Adrenal gland (tissue), 19 donors: ENCODE results near the gene OR7C1. TPM values are rescaled to one million over a fixed set of nuclear protein-coding genes. Genes with fewer than 3 reads are reported as not detected.

ENCODE experiments used
- DNase-seq, 7 donors: peaks; one replicate each; pipeline ENCODE4 v3.0.0-alpha.2; 2019 to 2020
- H3K27ac ChIP-seq, 5 donors: fragments of 200-600 bp; sonication (generic) in 4 of 5; 1 replicate in 3 of 5; 2 replicates in 2 of 5; pipeline versions ENCODE4 v1.5.1 to v1.8.0; 2016 to 2020; ENCODE audit warnings: mild to moderate bottlenecking in 1 of 5
- H3K27me3 ChIP-seq: fragments of 200-600 bp; 2 replicates; pipeline ENCODE4 v1.8.0; 2021
- H3K36me3 ChIP-seq, 2 donors: fragments of 200-600 bp; replicated peaks in 1 of 2; 1 replicate in 1 of 2; 2 replicates in 1 of 2; pipeline versions ENCODE4 v1.5.1 to v1.8.0; 2018 to 2022
- H3K4me1 ChIP-seq, 2 donors: fragments of 200-600 bp; replicated peaks in 1 of 2; 1 replicate in 1 of 2; 2 replicates in 1 of 2; pipeline versions ENCODE4 v1.5.1 to v1.8.0; 2018 to 2021
- H3K4me3 ChIP-seq, 4 donors: fragments of 200-600 bp; sonication (generic) in 3 of 4; one replicate each; pipeline ENCODE4 v1.5.1; 2016 to 2018
- H3K9me3 ChIP-seq, 3 donors: fragments of 200-600 bp; sonication (generic) in 1 of 3; replicated peaks in 1 of 3; 1 replicate in 2 of 3; 2 replicates in 1 of 3; pipeline versions ENCODE4 v1.5.1 to v1.8.0; 2016 to 2021
- CTCF ChIP-seq, 6 experiments: fragments of 450-650 bp in 4 of 6; fragments of 200-600 bp in 2 of 6; sonication (generic) in 1 of 6; IDR thresholded peaks; 1 replicate in 5 of 6; 2 replicates in 1 of 6; pipeline versions ENCODE4 v1.5.1 to v1.8.0; 2016 to 2021; ENCODE audit warnings: antibody characterized with exemption in 6 of 6, mild to moderate bottlenecking in 2 of 6, moderate library complexity in 1 of 6
- POLR2A ChIP-seq, 2 donors: fragments of 450-650 bp; IDR thresholded peaks; one replicate each; pipeline ENCODE4 v1.6.1; 2017; ENCODE audit warnings: antibody characterized with exemption in 2 of 2, mild to moderate bottlenecking in 2 of 2, moderate library complexity in 1 of 2
- WGBS, 4 donors: extraction: QIAGEN DNeasy Blood & Tissue Kit in 2 of 4; methylation state at CpG; one replicate each; pipeline versions ENCODE4 v1.1.5 to v1.1.7; 2013 to 2017; 5-methylcytosine and 5-hydroxymethylcytosine counted together
- intact Hi-C, 2 donors: fragments of 100-400 bp; cut with DNase I; formaldehyde crosslinking; loops; one replicate each; pipeline versions ENCODE4 v1.14.1 to v1.15.0; 2022 to 2023
- long read RNA-seq, 10 donors: library from polyadenylated mRNA in 3 of 10; unstranded in 2 of 10; stranded (forward) in 1 of 10; transcript quantifications; one replicate each; pipeline ENCODE4 v2.0.0 and lab custom pipeline, GENCODE V29; 2021 to 2026
- polyA plus RNA-seq, 3 donors: library from polyadenylated mRNA; stranded (reverse); fragments of 200-250 nt in 2 of 3; fragments of 350-450 nt in 1 of 3; fragmentation: Illumina TruSeq in 1 of 3; extraction: RNeasy Lipid Tissue Mini Kit (QIAGEN cat#74804) in 1 of 3; gene quantifications; one replicate each; pipeline ENCODE4 v1.2.3, GENCODE V29; 2013 to 2014
- total RNA-seq, 9 donors: library from RNA; depleted of rRNA in 4 of 9; stranded (reverse); fragments of >200 nt in 4 of 9; fragments of 120-200 nt in 1 of 9; fragmentation: NEBNext Ultra II Directional in 1 of 9; extraction: Animal tissue kit (Norgen Biotek cat#: 25700) in 1 of 9; gene quantifications; one replicate each; pipeline versions ENCODE4 v1.1.0 to v1.2.4, GENCODE V29; 2013 to 2023
- donor health status: healthy with polysubstance abuse.
- donor health status: Bipolar disorder and iron deficiency.
- donor health status: DM: yes; HTN: yes; CAD: no.
- donor health status: DM: no; HTN: no; CAD: no.
- donor health status: DM: no; HTN: no; CAD: no.
- donor health status: DM: yes; HTN: yes; CAD: no.

The OR7C1 gene
- total RNA-seq (1 to 10 TPM in 5 of 9 donors, under 1 TPM in 4; 0.74 to 4.7 (median 1.5) TPM), polyA plus RNA-seq (1 to 10 TPM in 2 of 3 donors, under 1 TPM in 1; 0.34 to 1.3 (median 1.3) TPM)
- long read RNA-seq, donor 1, partial matches to known transcripts, result 0 of 4 reads
- long read RNA-seq, donor 1, other reads (novel, unspliced or antisense), result 0 of 4 reads
- long read RNA-seq, donor 2, partial matches to known transcripts, result 0 of 1 reads
- long read RNA-seq, donor 2, other reads (novel, unspliced or antisense), result 0 of 1 reads
- long read RNA-seq, donor 3, result 0 reads
- long read RNA-seq, donor 4, partial matches to known transcripts, result 1 of 1 reads
- long read RNA-seq, donor 4, other reads (novel, unspliced or antisense), result 0 of 1 reads
- long read RNA-seq, donor 5, partial matches to known transcripts, result 1 of 1 reads
- long read RNA-seq, donor 5, other reads (novel, unspliced or antisense), result 0 of 1 reads
- long read RNA-seq, donor 6, result 0 reads
- long read RNA-seq, donor 7, partial matches to known transcripts, result 0 of 1 reads
- long read RNA-seq, donor 7, other reads (novel, unspliced or antisense), result 0 of 1 reads
- long read RNA-seq, donor 8, result 0 reads
- long read RNA-seq, donor 9, partial matches to known transcripts, result 0 of 1 reads
- long read RNA-seq, donor 9, other reads (novel, unspliced or antisense), result 0 of 1 reads
- long read RNA-seq, donor 10, result 0 reads

GRCh38 chr19:14835011-14835410 lies at the start of gene OR7C1, which contains the start of gene OR7A5:
Gene OR7C1 (minus strand): TSS chr19:14835185. CDS start chr19:14800136, 35,049 bp downstream.
Gene OR7A5 (minus strand): TSS chr19:14835185. CDS start chr19:14828241, 6,944 bp downstream.
- H3K4me3 ChIP-seq, result no peak within 1 kb of the TSS
- peak within 1 kb of the TSS in 3 of 5 donors; percentile 59 to 69 (median 65) for H3K27ac ChIP-seq
- no peaks in the 10 kb centered on the region for H3K36me3 ChIP-seq
- no peaks in the 10 kb centered on the region for H3K9me3 ChIP-seq
- TF ChIP-seq POLR2A (IDR thresholded peaks at IDR 0.05) (no peak), CTCF (IDR thresholded peaks at IDR 0.05) (peak in 1 of 6 experiments; percentile 5)
- whole genome bisulfite sequencing, 4 donors, result 13 to 24% (median 18%) methylated on average over 1 of the region's 1 CpG
- no peaks in the 10 kb centered on the region for H3K27me3 ChIP-seq
- peak in 3 of 7 donors; percentile 8 to 39 (median 29) for DNase-seq
- intact Hi-C loops, result no loop called here
- peaks cover 8 to 14% of the 10 kb centered on the region in 2 donors for H3K4me1 ChIP-seq

- no peak for DNase-seq
- peaks cover 4% of the 10 kb centered on the region for H3K27me3 ChIP-seq
- H3K4me3 ChIP-seq, result no peak overlapping the region
- intact Hi-C loops, result loop anchor here in 1 of 2 donors (10.0 kb wide), 1 partner anchor 273 kb away; no protein-coding TSS in a partner anchor
- no peak overlapping the region for H3K27ac ChIP-seq
- H3K4me1 ChIP-seq, result no peaks in the 10 kb centered on the region
- no peaks in the 10 kb centered on the region for H3K9me3 ChIP-seq
- WGBS, 4 donors, result 48 to 55% (median 53%) methylated on average over 4 of the region's 4 CpGs
- TF ChIP-seq CTCF (IDR thresholded peaks at IDR 0.05), result peak; percentile 50 to 83 (median 62)
- TF ChIP-seq POLR2A (IDR thresholded peaks at IDR 0.05), result no peak
- H3K36me3 ChIP-seq, result no peaks in the 10 kb centered on the region
Observed at GRCh38 chr19:14871619-14872230, 36.7 kb upstream of the OR7C1 start.

- Histone ChIP-seq H3K36me3 (no peaks in the 10 kb centered on the region), H3K27me3 (peaks cover 4% of the 10 kb centered on the region), H3K4me1 (no peaks in the 10 kb centered on the region), H3K9me3 (no peaks in the 10 kb centered on the region), H3K4me3 (no peak overlapping the region), H3K27ac (no peak overlapping the region)
- no peak for TF ChIP-seq POLR2A (IDR thresholded peaks at IDR 0.05)
- no peak for TF ChIP-seq CTCF (IDR thresholded peaks at IDR 0.05)
- WGBS, 4 donors, result 76 to 82% (median 78%) methylated on average over 5 of the region's 5 CpGs
- intact Hi-C loops, result no loop called here
- DNase-seq, result no peak
Observed at GRCh38 chr19:14868497-14868896, 33.5 kb upstream of the OR7C1 start.

GRCh38 chr19:14848822-14849221 lies 13.8 kb upstream of the OR7C1 start, which contains the start of gene OR7A10:
Gene OR7A10 (minus strand): TSS chr19:14848922. CDS start chr19:14841877, 7,045 bp downstream.
- H3K36me3 ChIP-seq, result no peaks in the 10 kb centered on the region
- H3K9me3 ChIP-seq, result no peaks in the 10 kb centered on the region
- no peaks in the 10 kb centered on the region for H3K27me3 ChIP-seq
- intact Hi-C loops, result no loop called here
- DNase-seq, result no peak
- H3K27ac ChIP-seq, result no peak within 1 kb of the TSS
- TF ChIP-seq POLR2A (IDR thresholded peaks at IDR 0.05), result no peak
- no peak for TF ChIP-seq CTCF (IDR thresholded peaks at IDR 0.05)
- 83 to 88% (median 86%) methylated on average over 5 of the region's 5 CpGs for WGBS, 4 donors
- H3K4me1 ChIP-seq, result peaks cover 0 to 7% of the 10 kb centered on the region in 2 donors
- no peak within 1 kb of the TSS for H3K4me3 ChIP-seq
